Mammary epithelial cell (primary cell): Measurements from ENCODE around the gene TJAP1.

Source experiments
- CTCF ChIP-seq, 2 donors: IDR thresholded peaks in 1 of 2; conservative IDR thresholded peaks in 1 of 2; 2 replicates each; pipeline ENCODE4 v1.5.1; 2011 to 2012; ENCODE audit warnings: inconsistent platforms in 2 of 2, low read length in 2 of 2, mild to moderate bottlenecking in 2 of 2, control low read depth in 1 of 2, low read depth in 1 of 2; ENCODE audit not compliant: insufficient read depth in 1 of 2; ENCODE audit errors: extremely low read depth in 1 of 2
- EZH2 ChIP-seq: IDR thresholded peaks from 2 replicates; pipeline ENCODE4 v1.6.1; 2012; ENCODE audit warnings: low read length, inconsistent platforms, borderline replicate concordance

DNA sequence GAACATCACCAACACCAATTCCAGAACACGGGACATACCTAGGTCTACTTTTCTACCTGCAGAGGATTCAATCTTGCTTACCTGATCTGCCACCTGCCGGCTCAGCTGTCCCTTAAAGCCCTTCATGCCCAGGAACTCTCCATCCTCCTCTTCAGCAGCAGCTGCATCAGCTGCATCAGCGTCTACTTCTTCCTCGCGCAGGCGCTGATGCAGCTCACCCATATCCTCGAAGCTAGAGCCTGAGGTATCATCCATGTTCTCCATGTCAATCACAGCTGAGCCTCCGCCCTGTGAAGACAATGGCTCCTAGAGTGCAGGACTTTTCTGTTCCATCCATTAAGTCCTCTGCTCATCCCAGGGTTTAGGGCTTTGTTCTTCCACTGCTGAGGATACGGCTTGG lies 38.4 kb downstream of the TJAP1 start:
- TF ChIP-seq CTCF (conservative IDR thresholded peaks at IDR 0.05 in 1 of 2, IDR thresholded peaks at IDR 0.05 in 1 of 2; ENCODE audit: extremely low read depth in 1 of 2, insufficient read depth in 1 of 2, low read depth in 1 of 2, low read length in 2 of 2): no peak
- TF ChIP-seq EZH2: no peak
